Upper lobe of left lung (tissue), 6 donors: ENCODE measurements around the gene MAP7D1. TPM values are rescaled to one million over a fixed set of nuclear protein-coding genes. Genes with fewer than 3 reads are reported as not detected.
"Not testable (repeated sequence)": the region's sequence is repeated elsewhere in the genome, so short reads cannot be mapped to it uniquely, and the experiment has no call there.

Experiments
- ATAC-seq, 2 donors: fragments of 200-7000 bp; cut with Tn5 transposase; one replicate each; pipeline ENCODE4 v1.9.1; 2022; ENCODE audit warnings: mild to moderate bottlenecking in 2 of 2, moderate library complexity in 2 of 2; ENCODE audit not compliant: low FRiP score in 2 of 2
- DNase-seq, 2 donors: peaks; one replicate each; pipeline ENCODE4 v3.0.0-alpha.2; 2019 to 2020
- H3K27ac ChIP-seq, 4 donors: fragments of 200-600 bp; sonication (generic); one replicate each; pipeline ENCODE4 v1.5.1; 2016 to 2019
- H3K27me3 ChIP-seq, 4 donors: fragments of 200-600 bp; sonication (generic); one replicate each; pipeline ENCODE4 v1.5.1; 2017 to 2019
- H3K36me3 ChIP-seq, 4 donors: fragments of 200-600 bp; sonication (generic); one replicate each; pipeline ENCODE4 v1.5.1; 2016 to 2019
- H3K4me1 ChIP-seq, 4 donors: fragments of 200-600 bp; sonication (generic); one replicate each; pipeline ENCODE4 v1.5.1; 2018 to 2019
- H3K4me3 ChIP-seq, 4 donors: fragments of 200-600 bp; sonication (generic); one replicate each; pipeline ENCODE4 v1.5.1; 2017 to 2019; ENCODE audit warnings: mild to moderate bottlenecking in 2 of 4, moderate library complexity in 1 of 4
- H3K9me3 ChIP-seq, 4 donors: fragments of 200-600 bp; sonication (generic); one replicate each; pipeline ENCODE4 v1.5.1; 2018 to 2019
- CTCF ChIP-seq, 6 experiments: fragments of 450-650 bp in 4 of 6; fragments of 200-600 bp in 2 of 6; sonication (generic) in 2 of 6; IDR thresholded peaks; one replicate each; pipeline ENCODE4 v1.5.1; 2016 to 2019; ENCODE audit warnings: antibody characterized with exemption in 6 of 6
- EP300 ChIP-seq, 4 donors: sonication (generic); formaldehyde crosslinking; IDR thresholded peaks; one replicate each; pipeline ENCODE4 v1.5.1; 2017; ENCODE audit warnings: antibody characterized with exemption in 4 of 4, control low read depth in 2 of 4
- POLR2A ChIP-seq, 4 donors: fragments of 450-650 bp; IDR thresholded peaks; one replicate each; pipeline ENCODE4 v1.5.1; 2016 to 2017; ENCODE audit warnings: antibody characterized with exemption in 4 of 4, mild to moderate bottlenecking in 2 of 4
- POLR2AphosphoS5 ChIP-seq, 2 donors: sonication (generic); formaldehyde crosslinking; IDR thresholded peaks; one replicate each; pipeline ENCODE4 v1.5.1; 2017; ENCODE audit warnings: antibody characterized with exemption in 2 of 2
- WGBS, 2 donors: methylation state at CpG; one replicate each; pipeline ENCODE4 v1.1.5; 2017 to 2018; 5-methylcytosine and 5-hydroxymethylcytosine counted together
- small RNA-seq, 4 donors: library from RNA; depleted of rRNA; stranded (forward); fragments of <200 nt; gene quantifications; one replicate each; pipeline ENCODE3, GENCODE V24; 2016
- total RNA-seq, 6 donors: library from RNA; depleted of rRNA in 4 of 6; stranded (reverse); fragments of >200 nt in 4 of 6; gene quantifications; one replicate each; pipeline versions ENCODE4 v1.1.0 to v1.2.1, GENCODE V29; 2016 to 2021
- donor health status: DM: no; HTN: no; CAD: no; lungs with moderate emphysema.
- donor health status: DM: no; HTN: yes; CAD: no; lungs with severe emphysema.

MAP7D1 gene
- total RNA-seq, 6 donors from 2014 or later: 129 to 290 (median 153) TPM

GRCh38 chr1:36223996-36224536 is 68.1 kb downstream of the MAP7D1 start, which contains the start of gene THRAP3:
TSS of gene THRAP3 (plus strand) at chr1:36224443. CDS start at chr1:36282564, 58,121 bp downstream.
- ATAC-seq: peak; percentile 98 to 99
- TF ChIP-seq EP300 (IDR thresholded peaks at IDR 0.05): peak in 2 of 4 donors; percentile 30 to 85
- peak; percentile 96 to 97 for TF ChIP-seq POLR2AphosphoS5 (IDR thresholded peaks at IDR 0.05)
- peak; percentile 89 to 98 (median 94) for TF ChIP-seq POLR2A (IDR thresholded peaks at IDR 0.05)
- peak in 1 of 6 experiments; percentile 41 for TF ChIP-seq CTCF (IDR thresholded peaks at IDR 0.05)
- H3K27me3 ChIP-seq: no peaks in the 10 kb centered on the region
- peak within 1 kb of the TSS; percentile 93 to 96 (median 94) for H3K27ac ChIP-seq
- H3K4me1 ChIP-seq: peaks cover 29 to 43% (median 31%) of the 10 kb centered on the region in 4 donors
- H3K4me3 ChIP-seq: peak within 1 kb of the TSS; percentile 59 to 69 (median 64)
- H3K9me3 ChIP-seq: no peaks in the 10 kb centered on the region
- WGBS, 2 donors: 0 to 1% methylated on average over 6 to 23 of the region's 45 CpGs
- DNase-seq: peak; percentile 99 to 100
- peaks cover 0 to 21% (median 8%) of the 10 kb centered on the region in 4 donors for H3K36me3 ChIP-seq

DNA sequence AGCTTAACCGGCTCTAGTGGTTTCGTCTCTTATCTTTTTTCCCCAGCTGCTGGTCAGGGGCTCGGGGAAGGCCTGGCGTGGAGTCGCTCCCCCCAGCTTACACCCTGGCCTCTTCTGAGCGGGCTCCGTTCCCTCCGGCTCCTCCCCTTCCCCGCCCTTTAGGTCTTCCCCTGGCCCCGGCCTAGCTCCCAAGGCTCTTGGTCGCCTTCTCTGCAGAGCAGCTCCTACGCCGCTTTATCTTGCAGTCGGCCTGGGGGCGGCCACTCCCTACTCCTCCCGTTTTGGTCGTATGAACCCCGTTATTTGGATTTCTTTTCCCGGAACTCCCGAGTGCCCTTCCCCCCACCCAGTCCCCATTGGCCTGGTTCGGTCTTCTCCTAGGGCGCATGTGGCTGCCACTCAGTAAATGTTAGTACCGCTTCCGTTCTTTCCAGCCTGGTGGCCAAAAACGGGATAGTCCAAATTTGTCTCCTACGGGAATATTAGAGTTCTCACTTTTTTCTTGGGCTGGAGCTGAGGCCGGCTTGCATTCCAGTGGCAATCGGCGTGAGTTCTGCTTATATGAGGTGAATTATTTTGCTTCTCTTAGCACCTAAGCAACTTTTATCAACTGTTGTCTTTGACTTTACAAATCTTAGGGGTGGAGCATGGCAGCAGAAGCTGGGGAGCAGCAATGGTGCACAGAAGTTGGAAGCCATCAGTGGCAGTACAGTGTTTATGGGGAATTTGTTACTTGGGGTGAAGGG is 68.8 kb downstream of the MAP7D1 start:
- peaks cover 29 to 43% (median 31%) of the 10 kb centered on the region in 4 donors for H3K4me1 ChIP-seq
- H3K9me3 ChIP-seq: no peaks in the 10 kb centered on the region
- WGBS, 2 donors: 0 to 1% methylated on average over 28 to 29 of the region's 29 CpGs
- peak overlapping the region; percentile 59 to 69 (median 64) for H3K4me3 ChIP-seq
- H3K27me3 ChIP-seq: no peaks in the 10 kb centered on the region
- peaks cover 0 to 25% (median 10%) of the 10 kb centered on the region in 4 donors for H3K36me3 ChIP-seq
- ATAC-seq (peak; percentile 87 to 89), DNase-seq (peak in 1 of 2 donors; percentile 82)
- H3K27ac ChIP-seq: peak overlapping the region; percentile 91 to 96 (median 94)
- TF ChIP-seq CTCF (IDR thresholded peaks at IDR 0.05) (peak in 5 of 6 experiments; percentile 41 to 73 (median 59)), EP300 (IDR thresholded peaks at IDR 0.05) (peak in 2 of 4 donors; percentile 13 to 49), POLR2AphosphoS5 (IDR thresholded peaks at IDR 0.05) (no peak), POLR2A (IDR thresholded peaks at IDR 0.05) (no peak)

DNA sequence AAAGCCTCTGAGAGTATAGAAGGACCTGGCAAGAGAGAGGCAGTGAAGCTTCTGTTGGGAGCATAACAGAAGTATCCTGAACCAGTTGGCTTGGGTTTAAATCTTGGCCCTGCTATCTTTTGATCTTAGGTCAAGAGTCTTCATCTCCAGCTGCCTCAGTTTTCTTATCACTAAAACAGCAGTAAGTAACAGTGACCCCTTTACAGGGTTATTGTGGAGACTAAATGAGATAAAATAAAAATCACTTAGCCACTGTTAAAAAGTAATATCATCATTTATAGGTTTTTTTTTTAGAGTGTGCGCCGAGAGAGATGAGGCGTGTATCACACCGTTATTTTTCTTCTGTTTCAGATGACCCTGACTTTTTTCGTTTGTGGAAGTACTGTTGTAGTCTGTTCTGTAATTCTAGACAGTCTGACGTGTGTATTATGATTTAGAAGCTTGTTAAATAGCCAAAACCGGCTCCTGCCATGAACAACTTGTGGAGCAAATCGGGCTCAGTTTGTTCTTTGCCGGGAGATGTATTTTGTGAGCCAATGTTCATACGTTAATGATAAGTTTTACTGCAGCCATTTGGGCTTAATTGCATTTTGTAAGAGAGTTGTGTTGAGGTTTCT is 69.4 kb downstream of the MAP7D1 start:
- Histone ChIP-seq H3K4me3 (peak overlapping the region; percentile 59 to 69 (median 64)), H3K36me3 (peaks cover 3 to 32% (median 16%) of the 10 kb centered on the region in 4 donors), H3K27me3 (no peaks in the 10 kb centered on the region), H3K9me3 (no peaks in the 10 kb centered on the region), H3K4me1 (peaks cover 29 to 45% (median 31%) of the 10 kb centered on the region in 4 donors), H3K27ac (peak overlapping the region; percentile 91 to 96 (median 94))
- ATAC-seq (no peak), DNase-seq (no peak)
- 22% methylated on average over 10 of the region's 10 CpGs for WGBS, 2 donors
- TF ChIP-seq EP300 (IDR thresholded peaks at IDR 0.05) (no peak), POLR2AphosphoS5 (IDR thresholded peaks at IDR 0.05) (no peak), POLR2A (IDR thresholded peaks at IDR 0.05) (no peak), CTCF (IDR thresholded peaks at IDR 0.05) (no peak)

DNA sequence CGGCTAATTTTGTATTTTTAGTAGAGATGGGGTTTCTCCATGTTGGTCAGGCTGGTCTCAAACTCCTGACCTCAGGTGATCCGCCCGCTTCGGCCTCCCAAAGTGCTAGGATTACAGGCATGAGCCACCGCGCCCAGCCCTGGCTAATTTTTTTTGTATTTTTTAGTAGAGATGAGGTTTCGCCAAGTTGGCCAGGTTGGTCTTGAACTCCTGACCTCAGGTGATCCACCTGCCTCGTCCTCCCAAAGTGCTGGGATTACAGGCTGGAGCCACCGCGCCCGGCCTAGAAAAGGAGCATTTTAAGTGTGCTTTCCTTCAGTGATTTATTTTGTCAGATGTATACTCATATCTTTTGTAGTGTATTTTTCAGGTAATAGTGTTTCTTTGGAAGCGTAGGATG is 74.3 kb downstream of the MAP7D1 start:
- H3K4me1 ChIP-seq: peaks cover 21 to 67% (median 42%) of the 10 kb centered on the region in 4 donors
- not testable (repeated sequence) for DNase-seq, H3K9me3 ChIP-seq, H3K4me3 ChIP-seq, H3K27me3 ChIP-seq, ATAC-seq, H3K27ac ChIP-seq
- whole genome bisulfite sequencing, 2 donors: 95 to 96% methylated on average over 11 to 12 of the region's 12 CpGs
- peaks cover 3 to 74% (median 27%) of the 10 kb centered on the region in 4 donors for H3K36me3 ChIP-seq

Small RNA genes within 50 kb of the gene (small RNA-seq; reads per million reads assigned to genes)
- gene RN7SL131P: 0 reads per million in 4 donors

Other genes with a start within 250 kb of the MAP7D1 start
- gene AGO3, start 225.1 kb upstream of the MAP7D1 start, total RNA-seq: 10 to 100 TPM; 13.8 to 32.5 (median 29.6) TPM
- gene TEKT2, start 72.1 kb upstream of the MAP7D1 start, total RNA-seq: 10 to 100 TPM in 2 of 6 donors, 1 to 10 TPM in 3, under 1 TPM in 1; 0.69 to 24.3 (median 8.1) TPM
- gene ADPRS, start 67.3 kb upstream of the MAP7D1 start, total RNA-seq: 10 to 100 TPM; 29.3 to 60.0 (median 45.8) TPM
- gene COL8A2, start 30.9 kb upstream of the MAP7D1 start, total RNA-seq: 10 to 100 TPM in 3 of 6 donors, 1 to 10 TPM in 3; 2.5 to 20.8 (median 11.4) TPM
- 100 to 1,000 TPM in 2 of 6 donors, 10 to 100 TPM in 4; 65.8 to 120 (median 75.5) TPM for gene TRAPPC3, start 6.7 kb upstream of the MAP7D1 start, total RNA-seq
- gene THRAP3, start 68.3 kb downstream of the MAP7D1 start, total RNA-seq: 10 to 100 TPM; 55.0 to 91.1 (median 84.0) TPM
- 10 to 100 TPM in 3 of 6 donors, 1 to 10 TPM in 3; 4.4 to 65.0 (median 13.1) TPM for gene SH3D21, start 150.2 kb downstream of the MAP7D1 start, total RNA-seq
- 10 to 100 TPM; 24.3 to 97.9 (median 36.6) TPM for gene EVA1B, start 167.5 kb downstream of the MAP7D1 start, total RNA-seq
- gene STK40, start 229.8 kb downstream of the MAP7D1 start, total RNA-seq: 100 to 1,000 TPM in 1 of 6 donors, 10 to 100 TPM in 5; 26.2 to 100 (median 69.1) TPM
- gene LSM10, start 241.7 kb downstream of the MAP7D1 start, total RNA-seq: 10 to 100 TPM; 19.1 to 54.6 (median 35.8) TPM